GM19239 (cell line): ENCODE measurements around the gene CWC25.
"Not testable (repeated sequence)": the region's sequence is repeated elsewhere in the genome, so short reads cannot be mapped to it uniquely, and the experiment has no call there.

Experiments used
- DNase-seq: peaks from one replicate; pipeline ENCODE4 v3.0.0; 2011; ENCODE audit warnings: low spot score; ENCODE audit not compliant: insufficient read length
- FAIRE-seq: peaks from 2 replicates; lab custom pipeline; 2011; peaks lifted over from hg19 to GRCh38; lab: Jason Lieb, UNC

Gene CWC25

GRCh38 chr17:38790148-38790707 lies 34.9 kb downstream of the CWC25 start:
- not testable (repeated sequence) for FAIRE-seq

GRCh38 chr17:38789185-38789584 lies 35.9 kb downstream of the CWC25 start:
- DNase-seq (no peak), FAIRE-seq (no peak)

More at GRCh38 chr17:38790148-38790707, 34.9 kb downstream of the CWC25 start:
- not testable (repeated sequence) for DNase-seq

GRCh38 chr17:38787999-38788398 lies 37.1 kb downstream of the CWC25 start:
- FAIRE-seq, DNase-seq: not testable (repeated sequence)

GRCh38 chr17:38786372-38786771 lies 38.7 kb downstream of the CWC25 start:
- FAIRE-seq (no peak), DNase-seq (no peak)

- FAIRE-seq (no peak), DNase-seq (no peak)
Observed at GRCh38 chr17:38783227-38783626, 41.9 kb downstream of the CWC25 start.

GRCh38 chr17:38779965-38780752 lies 45.0 kb downstream of the CWC25 start:
- DNase-seq: no peak

GRCh38 chr17:38777641-38778250 lies 47.4 kb downstream of the CWC25 start:
- no peak for DNase-seq
- FAIRE-seq: no peak

More at GRCh38 chr17:38779965-38780752, 45.0 kb downstream of the CWC25 start:
- no peak for FAIRE-seq

GRCh38 chr17:38773258-38773657 lies 51.9 kb downstream of the CWC25 start:
- no peak for DNase-seq
- no peak for FAIRE-seq

- FAIRE-seq (no peak), DNase-seq (no peak)
Observed at GRCh38 chr17:38768417-38768816, 56.7 kb downstream of the CWC25 start.

- no peak for DNase-seq
- no peak for FAIRE-seq
Observed at GRCh38 chr17:38766341-38766740, 58.8 kb downstream of the CWC25 start.

GRCh38 chr17:38762231-38762630 lies 62.9 kb downstream of the CWC25 start:
- no peak for FAIRE-seq
- DNase-seq: no peak

GRCh38 chr17:38761612-38762011 lies 63.5 kb downstream of the CWC25 start:
- FAIRE-seq (no peak), DNase-seq (no peak)

- FAIRE-seq (no peak), DNase-seq (no peak)
Observed at GRCh38 chr17:38753071-38753506, 72.0 kb downstream of the CWC25 start.

GRCh38 chr17:38752308-38753070 lies 72.6 kb downstream of the CWC25 start, which contains the start of gene PSMB3:
Gene PSMB3, plus strand, starts transcription at chr17:38752741. Its CDS starts 86 bp downstream, at chr17:38752827.
- DNase-seq (peak; percentile 94), FAIRE-seq (no peak)

- DNase-seq (no peak), FAIRE-seq (no peak)
Observed at GRCh38 chr17:38751808-38752307, 73.3 kb downstream of the CWC25 start.

GRCh38 chr17:38751144-38751807 lies 73.8 kb downstream of the CWC25 start:
- FAIRE-seq (no peak), DNase-seq (no peak)
